ENCODE measurements around the gene GOT2.
A peak's percentile ranks its signal among the peaks of the same experiment; 100 is the strongest.

Gene GOT2

DNA sequence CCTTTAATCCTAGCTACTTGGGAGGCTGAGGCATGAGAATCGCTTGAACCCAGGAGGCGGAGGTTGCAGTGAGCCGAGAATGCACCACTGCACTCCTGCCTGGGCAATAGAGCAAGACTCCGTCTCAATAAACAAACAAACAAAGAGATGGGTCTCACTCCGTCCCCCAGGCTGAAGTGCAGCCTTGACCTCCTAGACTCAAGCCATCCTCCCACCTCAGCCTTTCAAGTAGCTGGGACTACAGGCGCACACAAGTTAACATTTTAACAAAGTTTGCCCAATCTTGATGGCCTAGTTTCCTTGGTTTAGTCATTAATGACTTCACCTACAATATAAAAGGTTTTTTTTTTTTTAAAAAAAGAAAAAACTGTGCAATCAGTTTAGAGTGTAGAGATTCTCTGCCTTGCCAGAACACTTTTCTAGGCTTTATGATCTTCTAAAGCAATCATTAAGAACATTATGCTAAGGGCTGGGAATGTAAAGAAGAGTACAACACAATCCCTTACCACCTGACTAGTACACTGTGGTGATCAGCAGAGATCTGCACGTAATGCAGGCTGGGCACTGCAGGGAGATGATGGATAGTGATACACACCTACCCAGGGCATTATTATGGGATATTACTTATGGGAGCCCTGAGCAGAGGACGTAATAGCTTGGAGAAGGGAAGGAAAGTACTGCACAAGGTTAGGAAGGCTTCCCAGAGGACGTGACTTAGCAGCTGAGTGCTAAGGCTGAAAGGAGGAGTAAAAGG, 6.9 kb downstream of the GOT2 start:
- no peak for DNase-seq

DNA sequence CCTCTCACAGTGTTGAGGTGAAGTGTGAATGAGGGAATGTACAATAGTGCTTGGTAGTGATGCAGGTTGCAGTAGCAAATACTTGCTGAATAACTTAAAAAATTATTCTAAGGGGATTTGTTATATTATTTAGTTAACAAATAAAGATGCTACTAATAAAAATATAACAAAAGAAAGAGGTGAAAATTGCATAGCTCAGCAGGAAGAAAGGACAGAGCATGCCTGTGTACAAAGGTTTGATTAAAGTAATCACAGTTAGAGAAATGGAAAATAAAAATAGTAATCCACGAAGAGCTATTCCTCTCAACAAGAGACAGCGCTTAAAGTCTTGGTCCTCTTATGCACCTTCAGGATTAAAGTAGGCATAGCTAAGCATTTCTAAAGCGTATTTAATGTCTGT, 11.0 kb downstream of the GOT2 start:
- DNase-seq: no peak
- intact Hi-C loops (cut with DNase I): no loop called here

More for the DNA sequence above, 6.9 kb downstream of the GOT2 start:
- intact Hi-C loops (cut with DNase I): no loop called here

DNA sequence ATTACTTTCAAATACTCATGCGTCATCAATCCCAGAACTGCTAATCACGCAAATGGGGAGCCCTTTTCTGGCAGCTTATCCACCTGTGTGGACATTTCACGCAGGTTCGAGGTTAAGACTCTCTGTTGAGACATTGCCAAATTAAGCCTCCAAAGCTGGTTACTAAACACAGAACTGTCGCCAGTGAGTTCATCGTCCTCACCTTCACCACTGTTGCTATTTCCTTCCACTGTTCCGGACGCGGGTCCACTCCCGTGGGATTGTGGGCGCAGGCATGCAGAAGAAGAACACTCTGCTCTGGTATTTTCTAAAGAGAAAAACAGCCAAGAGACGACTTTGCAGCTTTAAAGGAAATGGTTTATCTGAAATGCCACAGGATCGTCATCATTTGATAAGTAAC, 16.1 kb downstream of the GOT2 start:
- DNase-seq: no peak
- intact Hi-C loops (cut with DNase I): no loop called here

DNA sequence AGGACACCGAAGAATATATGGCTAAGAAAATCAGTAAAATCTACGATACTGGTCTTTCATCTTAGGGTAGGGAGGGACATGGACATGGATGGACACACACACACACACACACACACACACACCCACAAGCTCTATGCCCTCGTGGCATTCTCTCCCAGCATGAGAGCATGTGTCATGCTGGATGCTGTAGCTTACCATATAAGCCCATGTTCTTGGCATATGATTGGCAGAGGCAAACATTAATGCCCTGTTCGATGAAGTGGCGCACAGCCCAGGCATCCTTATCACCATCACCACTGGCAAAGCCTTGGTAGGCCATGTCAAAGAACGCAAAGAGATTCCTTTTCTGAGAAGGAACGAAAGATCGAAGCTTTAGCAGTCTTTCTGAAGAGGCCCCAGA, 17.6 kb downstream of the GOT2 start:
- no peak for DNase-seq
- intact Hi-C loops (cut with DNase I): no loop called here

DNA sequence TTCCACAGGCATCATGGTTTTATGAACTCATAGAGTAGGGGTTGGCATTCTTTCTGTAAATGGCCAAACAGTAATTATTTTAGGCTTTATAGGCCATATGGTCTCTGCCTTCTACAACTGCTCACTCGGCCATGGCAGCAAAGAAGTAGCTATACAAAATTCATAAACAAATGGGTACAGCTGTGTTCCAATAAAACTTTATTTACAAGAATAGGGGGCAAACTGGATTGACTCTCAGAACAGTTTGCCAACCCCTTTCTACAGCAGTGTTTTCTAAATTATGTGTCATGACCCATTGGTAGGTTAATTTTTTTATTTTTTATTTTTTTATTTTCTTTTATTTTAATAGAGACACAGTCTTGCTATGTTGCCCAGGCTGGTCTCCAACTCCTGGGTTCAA, 20.4 kb downstream of the GOT2 start:
- intact Hi-C loops (cut with DNase I): no loop called here
- DNase-seq: no peak

DNA sequence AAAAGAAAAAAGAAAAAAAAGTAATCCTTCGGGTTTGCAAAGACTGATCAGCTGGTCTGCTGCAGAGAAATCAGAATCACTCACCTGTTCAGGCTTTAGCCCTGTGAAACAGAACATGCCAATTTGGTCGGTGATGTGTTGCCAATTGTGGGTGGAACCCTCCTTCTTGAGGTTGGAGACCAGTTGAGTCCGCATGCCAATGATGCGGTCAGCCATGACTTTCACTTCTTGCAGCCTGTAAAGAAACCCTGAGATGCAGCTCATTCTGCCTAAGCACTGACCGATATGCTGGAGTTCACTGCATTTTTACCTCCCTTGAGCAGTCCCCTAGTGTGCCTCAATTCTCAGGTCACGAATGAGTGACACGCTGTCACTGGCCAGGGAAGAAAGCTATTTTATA, 24.8 kb downstream of the GOT2 start:
- intact Hi-C loops (cut with DNase I): no loop called here
- no peak for DNase-seq

DNA sequence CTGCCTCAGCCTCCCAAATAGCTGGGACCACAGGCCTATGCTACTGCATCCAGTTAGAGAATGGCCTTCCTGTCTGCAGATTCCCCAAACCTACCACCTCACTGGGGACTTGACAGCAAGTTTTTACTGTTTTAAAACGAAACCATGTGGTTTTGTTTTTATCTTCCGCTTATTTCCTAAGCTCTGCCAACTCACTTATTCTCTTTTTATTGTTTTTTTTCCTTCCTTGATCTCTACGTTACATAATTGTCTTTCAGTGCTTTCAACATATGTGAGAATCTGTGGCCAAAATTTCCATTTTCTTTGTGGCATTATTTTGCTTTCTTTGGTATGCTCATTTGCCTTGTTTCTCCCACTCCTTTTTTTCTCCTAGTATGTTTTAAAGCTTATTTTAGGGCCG, 35.0 kb downstream of the GOT2 start:
- DNase-seq: no peak
- intact Hi-C loops (cut with DNase I): no loop called here

DNA sequence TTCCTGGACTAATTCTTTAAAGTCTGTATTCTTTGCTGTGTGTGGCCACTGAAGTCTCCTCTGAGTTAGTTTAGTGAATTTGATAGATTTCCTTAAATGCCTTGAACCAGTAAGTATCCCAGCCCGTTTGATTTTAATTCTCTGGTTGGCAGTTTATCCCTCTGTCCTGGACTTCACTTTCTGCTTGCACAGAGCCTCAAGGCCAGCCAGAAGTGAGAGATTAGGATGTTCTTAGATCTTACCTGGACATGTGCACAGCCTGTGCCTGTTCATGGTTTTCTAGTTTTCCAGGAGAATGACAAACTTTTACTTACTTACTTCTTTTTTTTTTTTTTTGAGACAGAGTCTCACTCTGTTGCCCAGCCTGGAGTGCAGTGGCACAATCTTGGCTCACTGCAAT, 38.7 kb downstream of the GOT2 start:
- intact Hi-C loops (cut with DNase I): no loop called here
- DNase-seq: no peak

DNA sequence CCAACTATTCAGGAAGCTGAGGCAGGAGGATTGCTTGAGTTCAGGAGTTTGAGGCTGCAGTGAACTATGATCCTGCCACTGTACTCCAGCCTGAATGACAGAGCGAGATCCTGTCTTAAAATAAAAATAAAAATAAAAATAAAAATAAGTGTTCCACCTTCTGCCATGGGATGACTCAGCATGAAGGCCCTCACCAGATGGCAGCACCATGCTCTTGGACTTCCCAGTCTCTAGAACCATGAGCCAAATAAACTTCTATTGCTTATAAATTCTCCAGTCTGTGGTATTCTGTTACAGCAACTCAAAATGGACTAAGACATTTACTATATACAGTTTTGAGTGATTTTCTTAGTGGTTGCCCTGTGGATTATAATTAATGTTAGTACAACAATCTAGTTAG, 41.7 kb downstream of the GOT2 start:
- DNase-seq: no peak
- intact Hi-C loops (cut with DNase I): no loop called here

DNA sequence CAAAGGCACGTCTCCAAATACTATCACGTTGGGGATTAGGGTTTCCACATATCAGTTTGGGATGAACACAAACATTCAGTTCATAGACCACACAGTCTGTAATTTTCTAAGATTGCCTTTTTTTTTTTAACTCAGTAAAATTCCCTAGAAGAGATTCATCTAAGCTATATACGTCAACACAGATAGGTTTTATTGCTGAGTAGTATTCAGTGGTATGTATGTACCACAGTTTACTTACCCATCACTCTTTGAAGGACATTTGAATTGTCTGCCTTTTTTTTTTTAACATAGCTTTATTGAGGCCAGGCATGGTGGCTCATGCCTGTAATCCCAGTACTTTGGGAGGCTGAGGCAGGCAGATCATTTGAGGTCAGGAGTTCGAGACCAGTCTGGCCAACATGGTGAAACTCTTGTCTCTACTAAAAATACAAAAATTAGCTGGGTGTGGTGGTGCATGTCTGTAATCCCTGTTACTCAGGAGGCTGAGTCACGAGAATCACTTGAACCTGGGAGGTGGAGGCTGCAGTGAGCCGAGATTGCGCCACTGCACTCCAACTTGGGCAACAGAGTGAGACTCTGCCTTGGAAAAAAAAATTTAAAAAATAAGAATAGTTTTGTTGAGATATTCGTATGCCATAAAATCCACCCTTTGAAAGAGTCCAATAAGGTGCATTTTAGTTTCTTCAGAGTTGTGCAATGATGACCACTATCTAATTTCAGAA, 47.0 kb downstream of the GOT2 start:
- intact Hi-C loops (cut with DNase I): loop anchor here (5.0 kb wide), 1 partner anchor 45 kb away; the partner anchor contains the start of gene GOT2

DNA sequence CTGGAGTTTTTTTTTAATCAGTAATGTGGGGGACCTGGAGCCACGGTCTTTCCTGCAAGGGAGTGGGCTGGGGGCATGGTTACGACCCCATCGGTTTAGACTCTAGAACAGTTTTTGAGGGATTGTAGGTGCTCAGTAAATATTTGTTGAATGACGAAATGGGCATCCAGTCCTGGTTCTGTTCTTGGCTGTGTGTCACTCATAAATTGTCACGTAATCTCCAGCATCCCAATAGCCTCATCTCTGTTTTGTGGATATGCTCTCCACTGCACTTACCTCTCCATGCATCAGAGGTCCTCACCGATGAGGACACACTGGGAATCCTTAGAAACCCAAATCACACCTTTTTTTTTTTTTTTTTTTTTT, 49.0 kb downstream of the GOT2 start:
- intact Hi-C loops (cut with DNase I): loop anchor here (5.0 kb wide), 1 partner anchor 47 kb away; the partner anchor contains the start of gene GOT2
- DNase-seq: no peak

More for the DNA sequence above, 47.0 kb downstream of the GOT2 start:
- peak in 1 of 10 donors; percentile 3 for DNase-seq

DNA sequence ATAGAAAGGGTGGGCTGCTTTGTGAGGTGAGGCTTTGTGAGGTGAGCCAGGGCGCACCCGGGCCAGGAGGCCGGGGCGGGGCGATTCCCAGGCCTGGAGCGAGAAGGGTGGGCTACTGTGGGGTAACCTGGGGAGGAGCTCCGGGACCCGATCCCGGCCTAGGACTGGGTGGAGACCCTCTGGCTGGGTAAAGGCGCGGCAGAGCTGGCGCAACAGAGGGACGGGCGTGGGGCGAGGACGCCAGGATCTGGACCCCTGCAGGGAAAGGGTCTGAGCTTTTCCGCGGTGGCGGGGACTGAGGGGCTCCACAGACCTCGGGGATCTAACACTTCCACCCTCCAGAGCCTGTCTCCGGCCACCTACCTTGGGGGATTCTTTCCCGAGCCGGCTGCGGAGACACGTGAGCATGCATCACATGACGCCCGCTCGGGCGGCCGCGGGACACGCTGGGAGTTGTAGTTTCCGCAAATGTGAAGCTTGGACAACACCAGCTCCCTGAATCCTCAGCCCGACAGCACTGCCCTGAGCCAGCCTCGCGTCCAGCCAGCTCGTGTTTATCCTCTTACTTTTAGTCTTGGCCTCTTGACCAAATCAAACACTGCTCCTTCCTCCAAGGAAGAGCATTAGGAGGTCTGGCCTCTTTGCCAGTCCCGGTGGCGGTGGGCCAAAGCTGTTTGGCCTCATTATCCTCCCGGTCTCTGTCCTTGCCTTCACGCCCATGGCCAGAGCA, 49.6 kb downstream of the GOT2 start, which contains the start of gene SLC38A7:
TSS of gene SLC38A7 (minus strand) at position 417 of the 730 bp plus-strand sequence. CDS start 4,644 bp downstream, outside the sequence.
- intact Hi-C loops (cut with DNase I): loop anchor here (1.0 to 5.0 kb wide), 2 partner anchors 48 to 54 kb away; partner anchors contain the start of gene GOT2

DNA sequence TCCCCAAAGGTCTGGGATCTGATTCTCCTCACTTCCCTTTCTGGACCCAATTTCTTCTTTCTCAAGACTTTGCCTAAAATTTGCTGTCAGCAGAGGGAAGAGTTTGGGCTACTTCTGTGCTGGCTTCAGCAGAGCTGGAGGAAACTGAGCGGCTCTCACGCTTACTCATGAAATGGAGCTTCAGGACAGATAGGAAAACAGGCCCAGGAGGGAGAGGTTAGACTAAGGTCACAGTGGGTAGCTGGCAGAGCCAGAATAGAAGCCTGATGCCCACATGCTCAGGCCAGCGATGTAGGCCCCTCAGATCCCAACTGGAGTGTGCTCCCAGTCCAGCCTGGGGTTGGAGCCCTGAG, 50.1 kb downstream of the GOT2 start:
- intact Hi-C loops (cut with DNase I): loop anchor here (1.0 kb wide), 1 partner anchor 54 kb away; no protein-coding TSS in a partner anchor
- no peak for DNase-seq

More for the DNA sequence above, 49.6 kb downstream of the GOT2 start, which contains the start of gene SLC38A7:
- DNase-seq: peak; percentile 87 to 99 (median 91)

DNA sequence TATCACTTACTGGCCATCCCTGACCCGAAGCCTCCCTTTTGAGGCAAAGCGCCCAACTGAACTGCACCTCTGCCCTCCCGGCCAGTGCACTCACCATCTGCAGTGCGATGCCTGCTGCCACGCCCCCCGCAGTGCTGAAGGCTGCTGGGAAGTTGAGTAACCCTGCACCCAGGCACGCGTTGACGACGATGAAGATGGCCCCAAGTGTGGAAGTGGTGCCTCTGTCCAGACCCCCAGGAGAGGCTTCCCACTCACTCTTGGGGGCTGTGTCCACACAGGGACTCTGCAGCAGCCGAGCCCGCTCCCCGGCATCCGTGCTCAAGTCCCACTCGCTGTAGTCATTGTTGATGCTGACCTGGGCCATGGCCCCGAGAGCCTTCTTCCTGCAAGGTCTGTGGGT, 54.4 kb downstream of the GOT2 start:
- intact Hi-C loops (cut with DNase I): no loop called here

DNA sequence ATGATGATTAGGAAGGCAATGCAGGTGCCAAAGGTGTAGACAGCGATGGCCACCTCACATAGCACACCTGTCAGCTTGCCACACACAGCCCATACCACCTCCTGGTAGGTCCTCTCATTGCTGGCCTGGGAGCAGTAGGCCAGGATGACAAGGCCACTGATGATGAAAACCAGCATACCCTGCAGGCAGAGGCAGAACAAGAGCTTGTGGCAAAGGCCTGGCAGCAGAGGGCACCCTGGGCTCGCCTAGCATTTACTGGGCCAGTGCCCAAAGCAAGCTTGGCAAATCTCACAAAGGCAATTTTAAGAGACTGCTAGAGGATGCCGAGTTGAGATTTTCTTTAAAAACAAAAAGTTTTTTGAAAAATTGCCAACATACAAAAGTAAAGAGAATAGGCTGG, 55.4 kb downstream of the GOT2 start:
- intact Hi-C loops (cut with DNase I): loop anchor here (1.0 kb wide), 1 partner anchor 78 kb away; no protein-coding TSS in a partner anchor
- peak; percentile 39 to 96 (median 67) for DNase-seq

More for the DNA sequence above, 54.4 kb downstream of the GOT2 start:
- DNase-seq: peak in 3 of 10 donors; percentile 22 to 81 (median 31)

DNA sequence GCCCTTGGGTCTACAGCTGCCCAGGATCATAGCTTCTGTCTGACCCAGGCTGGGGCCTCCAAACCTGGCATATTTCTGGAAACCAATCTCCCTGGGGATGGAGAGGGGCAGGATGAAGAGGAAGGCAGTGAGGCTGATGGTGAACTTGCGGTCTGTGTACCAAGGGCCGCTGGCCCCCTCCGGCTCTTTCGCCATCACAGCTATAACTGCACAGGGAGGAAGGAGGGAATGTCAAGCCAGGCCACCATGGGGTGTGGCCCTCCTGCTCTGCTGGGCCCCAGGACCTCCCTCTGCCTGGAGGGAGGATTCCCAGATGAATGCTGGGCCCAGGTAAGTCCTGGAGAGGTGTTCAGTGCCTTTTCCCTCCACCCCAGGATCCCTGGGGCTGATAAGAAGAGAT, 55.8 kb downstream of the GOT2 start:
- DNase-seq: peak in 3 of 10 donors; percentile 14 to 70 (median 35)
- intact Hi-C loops (cut with DNase I): loop anchor here (1.0 kb wide), 1 partner anchor 78 kb away; no protein-coding TSS in a partner anchor

DNA sequence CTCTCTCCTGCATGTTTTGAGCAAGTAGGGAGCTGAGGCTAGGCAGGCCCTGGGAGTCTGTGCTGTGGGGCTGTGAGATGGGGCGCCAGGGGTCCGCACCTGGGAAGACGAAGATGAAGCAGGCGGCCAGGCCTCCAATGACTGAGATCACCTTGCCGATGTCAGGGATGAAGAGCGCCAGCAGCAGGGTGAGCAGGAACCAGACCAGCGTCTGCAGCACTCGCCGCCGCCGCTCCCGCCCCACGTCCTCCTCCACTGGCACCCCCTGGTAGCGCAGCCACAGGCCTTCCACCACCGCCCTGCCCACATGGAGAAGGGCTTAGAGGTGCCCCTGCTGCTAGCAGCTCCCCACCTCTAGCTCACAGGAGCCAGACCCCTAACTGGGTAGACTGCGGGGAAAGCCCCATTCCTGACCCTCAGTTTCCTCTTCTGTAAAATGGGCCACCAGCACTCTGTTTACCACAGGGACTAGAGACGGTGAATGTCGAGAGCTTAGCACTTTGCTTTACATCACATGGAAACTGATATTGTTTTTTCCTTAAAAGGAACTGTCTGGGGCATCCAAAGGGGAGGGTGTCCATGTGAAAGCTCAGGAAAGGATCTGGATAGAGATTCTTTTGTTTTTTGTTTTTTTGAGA, 63.1 kb downstream of the GOT2 start:
- intact Hi-C loops (cut with DNase I): no loop called here
- DNase-seq: peak in 3 of 10 donors; percentile 41 to 73 (median 67)

DNA sequence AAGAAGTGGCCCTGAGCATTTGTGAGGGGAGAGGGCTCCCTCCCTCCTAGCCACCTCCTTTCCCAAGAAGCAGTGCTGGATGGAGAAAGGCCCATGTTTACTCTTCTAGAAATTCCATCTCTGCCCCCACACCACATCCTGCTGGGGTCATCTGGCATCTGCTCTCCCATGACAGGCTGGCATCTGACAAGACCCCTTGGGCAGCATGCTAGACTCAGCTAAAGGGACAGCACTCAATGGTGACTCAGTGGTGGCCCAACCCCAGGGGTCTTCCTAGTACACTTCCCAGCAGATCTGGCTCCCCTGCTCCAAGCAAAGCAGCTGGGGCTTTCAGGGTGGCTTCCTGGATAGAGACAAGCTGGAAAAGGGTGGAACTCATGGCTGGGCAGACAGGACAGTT, 63.9 kb downstream of the GOT2 start:
- DNase-seq: peak in 2 of 10 donors; percentile 35 to 36
- intact Hi-C loops (cut with DNase I): no loop called here

DNA sequence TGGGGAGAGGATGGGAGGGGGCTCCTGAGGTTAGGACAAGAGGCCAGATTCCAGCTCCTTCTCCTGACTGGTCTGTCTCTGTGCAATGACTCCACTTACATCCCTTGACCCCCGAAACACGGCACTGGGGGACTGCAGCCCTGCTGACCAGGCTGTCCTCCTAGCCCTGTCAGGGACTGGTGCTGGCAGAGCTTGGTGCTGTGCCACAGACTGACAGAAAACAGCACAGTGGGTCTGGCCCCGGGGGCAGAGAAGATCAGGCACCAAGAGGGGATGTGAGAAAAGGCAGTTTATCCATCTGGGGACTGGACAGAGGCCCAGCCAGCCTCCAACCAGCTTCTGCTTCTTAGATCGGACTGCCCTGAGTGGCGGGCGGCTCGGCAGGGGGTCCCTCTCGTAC, 68.9 kb downstream of the GOT2 start:
- intact Hi-C loops (cut with DNase I): loop anchor here (10.0 kb wide), 1 partner anchor 150 kb away; the partner anchor contains the start of gene SETD6
- peak in 1 of 10 donors; percentile 37 for DNase-seq

Data from posterior cingulate gyrus (tissue), 11 donors.